Peyer's patch (tissue), 4 donors: ENCODE data around the gene ALOX5AP.
A peak's percentile ranks its signal among the peaks of the same experiment; 100 is the strongest.

Experiments
- POLR2A ChIP-seq, 2 donors: fragments of 450-650 bp; IDR thresholded peaks; one replicate each; pipeline ENCODE4 v1.5.1; 2017; ENCODE audit warnings: antibody characterized with exemption in 2 of 2, mild to moderate bottlenecking in 2 of 2, moderate library complexity in 2 of 2
- TF ChIP-seq, protein P1 (sequence below), 6 experiments: fragments of 450-650 bp in 4 of 6; fragments of 200-600 bp in 2 of 6; sonication (generic) in 1 of 6; IDR thresholded peaks; one replicate each; pipeline ENCODE4 v1.5.1; 2017 to 2019; ENCODE audit warnings: antibody characterized with exemption in 6 of 6, mild to moderate bottlenecking in 3 of 6, moderate library complexity in 1 of 6

- TF ChIP-seq, protein P1, sequence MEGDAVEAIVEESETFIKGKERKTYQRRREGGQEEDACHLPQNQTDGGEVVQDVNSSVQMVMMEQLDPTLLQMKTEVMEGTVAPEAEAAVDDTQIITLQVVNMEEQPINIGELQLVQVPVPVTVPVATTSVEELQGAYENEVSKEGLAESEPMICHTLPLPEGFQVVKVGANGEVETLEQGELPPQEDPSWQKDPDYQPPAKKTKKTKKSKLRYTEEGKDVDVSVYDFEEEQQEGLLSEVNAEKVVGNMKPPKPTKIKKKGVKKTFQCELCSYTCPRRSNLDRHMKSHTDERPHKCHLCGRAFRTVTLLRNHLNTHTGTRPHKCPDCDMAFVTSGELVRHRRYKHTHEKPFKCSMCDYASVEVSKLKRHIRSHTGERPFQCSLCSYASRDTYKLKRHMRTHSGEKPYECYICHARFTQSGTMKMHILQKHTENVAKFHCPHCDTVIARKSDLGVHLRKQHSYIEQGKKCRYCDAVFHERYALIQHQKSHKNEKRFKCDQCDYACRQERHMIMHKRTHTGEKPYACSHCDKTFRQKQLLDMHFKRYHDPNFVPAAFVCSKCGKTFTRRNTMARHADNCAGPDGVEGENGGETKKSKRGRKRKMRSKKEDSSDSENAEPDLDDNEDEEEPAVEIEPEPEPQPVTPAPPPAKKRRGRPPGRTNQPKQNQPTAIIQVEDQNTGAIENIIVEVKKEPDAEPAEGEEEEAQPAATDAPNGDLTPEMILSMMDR (IDR thresholded peaks at IDR 0.05): peak in 2 of 6 experiments; percentile 4 to 17
- no peak for TF ChIP-seq POLR2A (IDR thresholded peaks at IDR 0.05)
Measured at GRCh38 chr13:30808600-30808999, 73.3 kb downstream of the ALOX5AP start.
